Sciatic nerve (tissue), 2 donors: Measurements from ENCODE around the gene HOXB9. TPM values are rescaled to one million over a fixed set of nuclear protein-coding genes. Genes with fewer than 3 reads are reported as not detected.

Experiments
- ATAC-seq: fragments of 200-7000 bp; cut with Tn5 transposase; one replicate; pipeline ENCODE4 v1.9.1; 2020; ENCODE audit warnings: mild to moderate bottlenecking, moderate library complexity
- DNase-seq: peaks from one replicate; pipeline ENCODE4 v3.0.0-alpha.2; 2020; ENCODE audit warnings: low spot score
- intact Hi-C: fragments of 100-400 bp; cut with DNase I; formaldehyde crosslinking; loops from one replicate; pipeline ENCODE4 v1.14.2; 2022
- total RNA-seq: library from RNA; stranded (reverse); fragmentation: NEBNext Ultra II Directional; extraction: Animal tissue kit (Norgen Biotek cat#: 25700); gene quantifications from one replicate; pipeline ENCODE4 v1.2.1, GENCODE V29; 2021
- donor health status: DM: no; HTN: no; CAD: no.
- donor health status: DM: no; HTN: no; CAD: no.

The HOXB9 gene
- total RNA-seq, 1 donor from 2014 or later = 0.18 TPM

DNA sequence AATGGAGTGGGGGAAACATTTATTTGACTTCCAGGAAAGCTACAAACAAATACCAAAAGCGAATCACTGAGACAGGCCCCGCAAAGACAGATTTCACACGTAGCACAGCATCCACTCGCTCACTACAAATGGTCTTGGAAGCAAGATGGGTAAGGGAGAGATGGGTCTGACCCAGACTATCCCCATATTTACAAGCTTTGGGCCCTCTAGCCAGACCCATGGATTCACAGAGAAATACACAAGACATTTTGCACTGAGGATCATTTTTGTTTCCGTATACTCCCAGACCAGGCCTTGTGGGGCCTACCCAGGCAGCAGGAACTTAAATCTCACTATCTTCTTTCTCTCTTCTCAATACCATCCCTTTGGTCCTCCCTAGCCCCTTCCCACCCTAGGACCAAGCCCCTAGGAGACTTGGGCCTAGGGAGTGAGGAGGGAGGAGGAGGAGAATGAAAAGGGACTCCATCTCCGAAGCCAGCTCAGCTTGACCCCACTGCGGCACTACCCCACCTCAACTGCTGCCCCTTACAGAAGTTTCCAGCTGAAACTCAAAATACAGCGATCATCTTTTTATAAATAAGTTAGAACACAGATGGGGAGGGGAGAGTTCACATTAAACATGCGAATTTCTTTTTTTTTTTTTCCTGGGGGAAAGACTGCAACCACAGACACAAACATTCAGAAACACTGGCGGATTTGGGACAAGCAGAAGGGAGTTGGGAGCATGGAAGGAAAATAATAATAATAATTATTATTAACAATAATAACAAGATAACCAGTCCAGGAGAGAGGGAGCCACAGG lies 34.7 kb downstream of the HOXB9 start:
- no peak for ATAC-seq
- DNase-seq = no peak
- intact Hi-C loops = loop anchor here (5.0 kb wide), 1 partner anchor 99 kb away; no protein-coding TSS in a partner anchor

DNA sequence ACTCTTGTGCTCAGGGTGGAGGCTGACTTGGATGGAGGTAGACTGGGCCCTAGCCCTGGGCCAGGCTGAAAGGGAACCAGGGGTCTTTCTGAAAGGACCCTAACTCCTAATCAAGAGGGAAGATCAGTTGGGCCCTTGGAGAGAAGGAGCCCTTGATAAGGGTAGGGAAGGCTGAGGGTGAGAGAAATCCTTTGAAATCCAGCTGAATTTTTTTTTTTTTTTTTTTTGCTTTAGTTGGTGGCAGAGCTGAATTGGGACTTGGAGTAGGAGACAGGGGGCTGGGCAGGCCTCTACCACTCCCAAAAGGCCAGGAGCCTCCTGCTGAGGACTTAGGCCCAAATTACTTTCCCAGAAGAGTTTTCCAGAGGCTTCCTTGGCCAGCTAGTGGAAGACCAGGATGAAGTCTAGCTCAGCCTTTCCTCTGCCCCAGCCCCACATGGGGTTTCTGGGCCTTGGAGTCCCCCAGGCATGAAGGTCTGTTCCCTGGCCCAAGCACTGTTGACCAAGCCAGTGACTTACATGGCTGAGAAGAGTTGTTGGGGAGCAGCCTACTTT lies 35.5 kb downstream of the HOXB9 start:
- no peak for DNase-seq
- intact Hi-C loops = loop anchor here (5.0 kb wide), 1 partner anchor 98 kb away; no protein-coding TSS in a partner anchor
- no peak for ATAC-seq

DNA sequence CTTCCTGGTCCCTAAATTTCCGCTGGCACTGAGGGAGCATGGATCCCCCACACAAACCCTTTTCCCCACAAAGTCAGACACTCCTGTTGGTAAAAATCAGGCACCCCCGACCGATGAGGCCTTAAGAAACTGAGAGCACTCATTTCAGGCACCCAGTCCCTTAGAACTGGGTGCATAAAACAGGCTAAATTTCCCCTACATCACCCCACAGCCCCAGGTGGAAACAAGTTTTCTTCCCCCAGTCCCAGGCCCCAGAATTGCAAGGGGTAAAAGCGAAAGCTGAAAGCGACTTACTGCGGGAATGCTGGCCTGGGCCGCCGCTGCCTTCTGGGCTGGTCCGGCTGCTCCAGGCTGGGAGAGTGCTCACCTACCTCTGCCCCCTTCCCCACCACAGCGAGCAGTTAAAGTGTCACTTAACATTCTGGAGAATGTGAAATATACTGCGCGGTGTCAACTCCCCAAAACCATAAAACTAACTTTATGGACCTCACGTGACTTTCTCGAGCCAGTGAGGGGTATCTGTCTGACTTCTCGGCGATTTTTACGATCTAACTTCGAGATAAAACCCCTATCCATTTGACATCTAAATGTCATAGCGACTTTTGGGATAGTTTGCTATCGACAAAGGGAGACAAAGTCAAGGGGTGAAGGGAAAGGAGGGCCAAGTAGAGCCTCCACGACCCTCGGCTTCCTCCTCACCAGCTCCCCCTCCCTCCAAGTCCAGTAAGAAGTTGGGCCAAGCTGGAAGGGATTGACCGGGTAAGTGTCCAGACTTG lies 36.1 kb downstream of the HOXB9 start, which contains the start of gene HOXB3:
Gene HOXB3 (minus strand): TSS at position 411 of the 776 bp plus-strand sequence. CDS start 37,767 bp downstream, outside the sequence.
- intact Hi-C loops = loop anchor here (5.0 kb wide), 1 partner anchor 98 kb away; no protein-coding TSS in a partner anchor
- DNase-seq = no peak
- ATAC-seq = no peak

DNA sequence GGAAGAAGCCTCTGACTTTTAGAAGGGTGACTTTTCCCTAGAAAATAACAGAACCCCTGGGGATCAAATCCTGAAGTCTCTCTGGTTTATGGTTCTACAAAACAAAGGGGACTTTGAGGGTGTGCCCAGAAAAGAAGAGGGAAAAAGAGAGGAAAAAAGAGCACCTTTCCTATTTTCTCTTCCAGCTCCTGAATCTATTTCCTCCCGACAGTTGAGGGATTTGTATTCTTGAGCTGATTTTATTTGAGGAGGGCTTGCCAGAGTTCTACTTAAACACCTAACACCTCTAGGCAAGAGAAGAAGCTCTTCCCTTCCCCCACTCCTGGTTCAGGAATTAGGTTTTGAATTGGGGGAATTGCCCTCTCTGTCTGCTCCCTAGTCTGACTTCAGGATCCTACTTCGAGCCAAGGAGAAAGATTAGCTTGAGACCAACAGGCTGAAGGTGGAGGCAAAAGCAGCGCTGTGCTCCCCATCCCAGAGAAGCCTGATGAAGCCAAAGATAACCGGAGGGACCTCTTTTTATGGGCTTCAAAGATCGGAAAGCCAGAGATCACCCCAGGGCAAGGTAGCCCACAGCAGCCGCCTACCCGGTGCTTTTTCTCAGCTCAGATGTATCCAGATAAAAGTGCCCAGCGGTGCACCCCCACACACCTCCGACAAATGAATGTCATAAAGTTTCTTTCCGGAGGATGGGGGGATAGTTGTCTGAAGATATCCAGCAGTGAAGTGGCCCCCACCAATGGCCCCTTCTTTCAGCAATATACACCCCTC lies 36.9 kb downstream of the HOXB9 start:
- DNase-seq (no peak), ATAC-seq (no peak)
- intact Hi-C loops = no loop called here

DNA sequence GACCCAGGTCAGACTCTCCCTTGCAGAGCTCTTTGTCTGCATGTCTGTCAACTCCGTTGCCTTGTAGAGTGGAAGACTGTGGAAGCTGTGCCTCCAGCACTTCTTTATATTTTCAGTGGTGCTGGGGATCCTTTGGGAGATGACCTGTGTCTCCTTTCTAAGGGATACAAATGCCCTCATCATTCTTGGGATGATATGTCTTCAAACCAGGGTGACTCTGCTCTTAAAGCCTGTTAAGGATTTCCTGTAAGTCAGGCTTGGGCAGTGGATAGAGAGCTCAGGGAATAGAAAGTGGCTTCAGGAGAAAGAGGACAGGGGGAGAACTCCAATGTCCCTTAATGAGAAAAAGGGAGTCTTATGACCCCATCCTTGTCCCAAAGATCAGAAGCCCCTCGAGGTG lies 37.6 kb downstream of the HOXB9 start:
- DNase-seq (no peak), ATAC-seq (no peak)
- intact Hi-C loops = no loop called here

DNA sequence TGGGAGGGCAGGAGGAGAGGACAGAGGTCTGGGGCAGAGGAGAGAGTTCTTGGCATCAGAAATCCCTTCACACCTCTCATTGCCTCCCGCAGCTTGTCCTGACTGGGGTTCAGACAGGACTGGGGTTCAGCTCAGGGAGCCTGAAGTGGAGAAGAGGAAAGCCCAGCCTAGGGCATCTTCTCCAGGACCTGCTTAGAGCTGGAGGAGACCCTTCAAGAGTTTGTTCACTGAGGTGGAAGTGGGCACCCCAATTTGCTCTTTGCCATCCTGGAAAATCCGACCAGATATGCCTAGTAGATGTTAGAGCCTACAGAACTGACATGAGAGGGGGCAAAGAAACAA lies 38.1 kb downstream of the HOXB9 start:
- ATAC-seq (no peak), DNase-seq (no peak)
- intact Hi-C loops = no loop called here

DNA sequence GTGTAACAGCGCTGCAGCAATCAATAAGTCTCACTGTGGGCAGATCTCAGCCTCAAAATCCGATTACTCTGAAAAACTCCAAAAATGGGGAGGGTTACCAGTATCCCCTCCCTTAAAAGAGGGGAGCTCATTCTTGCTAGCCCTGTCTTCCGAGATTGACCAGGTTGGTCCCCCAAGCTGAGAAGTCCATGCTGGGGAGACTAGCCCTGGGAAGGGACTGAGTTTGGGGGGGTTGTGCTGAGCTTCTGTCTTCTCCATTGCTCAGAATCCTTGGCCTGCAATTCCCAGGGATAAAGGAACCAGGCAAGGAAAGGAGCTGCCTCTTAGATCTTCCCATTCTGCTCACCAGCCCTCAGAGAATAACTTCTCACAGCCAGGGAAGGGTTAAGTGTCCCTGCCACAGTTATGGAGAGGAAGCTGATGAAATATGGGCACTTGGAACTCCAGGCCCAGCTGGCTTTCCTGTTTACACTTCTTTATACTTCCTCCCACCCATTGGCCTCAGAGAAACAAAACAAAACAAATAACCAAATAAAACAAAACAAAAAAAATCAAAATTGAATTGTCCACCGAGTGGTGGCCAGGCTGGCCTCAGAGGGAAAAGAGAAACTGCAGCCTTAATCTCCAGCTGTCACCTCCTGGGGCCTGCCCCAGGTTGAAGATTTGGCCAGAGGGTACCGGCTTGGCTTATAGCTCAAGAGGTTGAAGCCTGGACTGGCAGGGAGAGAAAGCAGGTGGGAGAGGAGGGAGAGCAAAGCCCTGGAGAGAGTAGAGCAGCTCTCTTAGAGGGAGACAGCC lies 38.7 kb downstream of the HOXB9 start:
- intact Hi-C loops = no loop called here
- ATAC-seq (no peak), DNase-seq (no peak)

DNA sequence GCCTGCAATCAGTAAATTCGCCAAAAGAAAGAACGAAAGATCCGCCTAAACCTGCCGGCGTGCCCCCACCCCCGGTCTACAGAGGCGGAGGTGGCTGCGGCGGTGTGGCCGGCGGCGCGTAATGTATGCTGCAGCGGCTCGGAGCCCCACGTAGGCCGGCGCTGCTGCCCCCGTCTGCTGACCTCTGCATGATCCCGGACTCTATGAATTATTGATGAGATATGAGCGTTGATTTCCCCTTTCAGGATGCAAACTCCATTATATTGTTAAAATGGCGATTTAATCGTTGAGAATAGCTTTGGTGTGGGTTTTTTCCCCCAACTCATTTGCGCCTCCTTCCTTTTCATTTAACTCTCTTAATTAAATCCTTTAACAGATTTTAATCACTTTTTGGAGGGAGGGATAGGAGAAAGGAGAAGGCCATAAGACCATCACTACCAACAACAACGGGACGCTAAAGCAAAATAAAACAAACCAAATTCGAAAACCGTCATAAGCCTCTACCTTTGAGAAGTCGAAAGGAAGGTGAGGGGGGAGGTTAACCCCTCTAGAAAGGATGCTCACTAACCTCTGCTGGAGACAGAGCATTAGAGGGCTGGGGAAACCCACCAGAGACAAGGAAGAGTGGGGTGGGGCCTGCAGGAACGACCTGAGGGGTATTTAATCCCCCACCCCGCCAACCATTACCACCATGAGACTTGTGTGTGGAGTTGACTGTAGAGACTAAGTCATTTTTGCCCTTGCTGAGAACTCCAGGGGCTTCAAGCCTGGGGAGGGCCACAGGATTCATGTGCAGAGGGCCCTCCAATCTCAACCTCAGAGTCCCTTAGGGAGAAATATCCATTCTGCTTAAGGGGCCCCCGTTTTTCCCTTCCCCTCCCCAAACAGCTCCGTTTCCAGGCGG lies 39.6 kb downstream of the HOXB9 start:
- ATAC-seq (no peak), DNase-seq (no peak)
- intact Hi-C loops = no loop called here

DNA sequence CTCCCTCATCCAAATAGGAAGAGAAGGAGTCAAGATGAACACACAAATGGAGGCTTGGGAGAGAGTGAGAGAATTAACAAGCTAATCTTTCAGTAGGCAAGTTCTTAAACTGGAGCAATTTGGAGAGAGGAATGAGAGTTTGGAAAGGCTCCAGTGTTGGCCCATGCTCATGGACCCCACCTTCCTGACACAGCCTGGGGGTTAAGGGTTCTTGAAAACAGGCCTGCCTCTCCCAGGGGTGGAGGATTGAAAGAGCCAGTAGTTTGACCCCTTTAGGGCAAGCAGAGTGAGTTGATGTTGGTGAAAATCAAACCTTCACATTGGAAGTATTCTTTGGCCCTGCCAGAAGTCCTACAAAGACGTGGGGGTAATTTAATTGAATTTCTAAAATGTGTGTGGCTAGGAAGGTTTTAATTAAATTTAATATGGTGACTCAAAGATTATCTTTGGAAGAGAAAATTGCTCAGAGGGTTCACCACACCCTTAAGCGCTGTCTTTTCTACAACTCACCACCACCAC lies 41.9 kb downstream of the HOXB9 start:
- DNase-seq (no peak), ATAC-seq (no peak)
- intact Hi-C loops = no loop called here

DNA sequence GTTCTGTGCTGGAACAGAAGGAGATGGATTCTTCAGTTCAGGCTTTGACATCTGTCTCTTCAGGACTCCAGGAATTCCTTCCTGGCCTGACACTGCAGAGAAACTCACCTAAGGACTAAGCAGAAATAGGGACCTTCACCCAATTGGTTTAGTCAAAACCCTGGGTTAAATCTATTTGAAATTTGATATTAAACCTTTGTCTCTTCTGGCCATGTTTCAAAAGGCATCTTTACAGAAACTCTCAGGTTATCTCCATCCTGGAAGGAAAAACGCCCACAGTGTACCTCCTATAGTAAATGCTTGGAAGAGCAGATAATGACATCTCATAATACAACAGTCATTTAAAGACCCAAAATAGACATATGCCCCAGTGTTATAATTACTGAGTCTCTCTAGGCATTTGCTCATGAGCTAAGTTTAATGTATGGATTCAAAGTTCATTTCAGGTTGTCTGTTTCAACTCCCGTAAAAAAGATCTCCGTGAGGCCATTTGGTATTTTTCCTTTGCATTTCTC lies 42.4 kb downstream of the HOXB9 start:
- ATAC-seq = no peak
- no peak for DNase-seq
- intact Hi-C loops = no loop called here

DNA sequence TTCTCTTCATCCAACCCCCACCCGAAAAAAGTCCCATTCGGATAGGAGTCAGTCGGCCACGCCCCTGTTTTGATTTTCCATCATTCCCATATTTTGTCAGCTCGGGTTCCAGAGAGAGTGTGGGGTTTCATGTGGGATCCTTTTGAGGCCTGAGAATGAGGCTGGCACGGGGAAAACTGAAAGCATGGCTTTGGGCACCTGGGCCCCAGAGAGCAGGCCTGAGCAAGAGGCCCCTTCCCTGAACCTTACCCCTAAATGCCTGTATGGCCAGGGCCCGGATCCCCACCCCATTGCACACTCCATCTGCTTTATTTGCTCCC lies 43.4 kb downstream of the HOXB9 start:
- intact Hi-C loops = no loop called here
- no peak for ATAC-seq

DNA sequence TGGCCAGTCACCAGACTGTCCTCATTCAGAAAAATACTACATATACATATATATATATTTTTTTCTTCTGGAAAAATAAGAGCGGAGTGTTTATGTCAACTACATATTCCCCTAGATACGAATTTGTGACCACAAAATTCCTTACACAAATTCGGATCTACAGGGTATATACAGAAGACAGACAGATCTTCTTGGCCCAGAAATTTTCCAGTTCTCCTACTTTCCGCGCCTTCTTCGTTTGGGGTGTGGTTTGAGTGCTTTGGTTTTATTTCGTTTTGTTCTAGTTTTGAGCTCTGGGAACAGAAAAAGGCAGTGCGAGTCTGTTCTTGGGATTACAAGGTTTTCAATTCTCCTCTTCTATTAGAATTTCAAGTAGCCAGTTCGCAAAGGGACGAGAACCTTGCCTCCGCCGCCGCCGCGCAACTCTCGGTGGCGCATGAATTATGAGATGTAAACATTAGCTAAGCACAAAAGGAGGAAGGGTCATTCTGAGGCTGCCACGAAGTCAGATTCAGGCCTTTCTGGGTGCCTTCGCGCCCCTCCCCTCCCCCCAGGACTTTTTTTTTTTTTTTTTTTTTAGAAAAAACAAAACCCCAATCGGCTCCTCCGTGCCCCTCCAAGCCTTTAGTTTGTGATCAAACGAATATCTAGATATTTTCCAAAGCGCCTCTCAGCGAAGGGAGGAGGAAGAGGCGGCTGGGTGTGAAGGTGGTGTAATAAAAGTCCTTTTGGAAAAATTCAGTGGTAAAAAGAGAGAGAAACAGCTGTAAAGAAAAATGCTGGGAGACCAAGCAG lies 46.2 kb downstream of the HOXB9 start:
- DNase-seq = no peak
- ATAC-seq = no peak
- intact Hi-C loops = no loop called here

More for the DNA sequence above, 43.4 kb downstream of the HOXB9 start:
- no peak for DNase-seq

DNA sequence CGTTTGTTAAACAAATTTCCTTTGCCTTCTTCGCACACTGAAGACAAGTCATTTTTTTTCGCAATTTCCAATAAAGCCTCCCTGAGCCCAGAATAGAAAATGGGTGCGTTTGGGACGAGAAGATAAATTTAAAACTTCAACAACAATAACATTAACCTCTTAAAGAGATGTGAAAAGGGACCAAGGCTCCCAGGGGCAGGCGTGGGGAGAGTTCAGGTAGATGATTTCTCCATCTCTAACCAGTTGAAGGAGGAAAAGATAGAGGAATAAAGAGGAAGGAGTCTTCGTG lies 46.7 kb downstream of the HOXB9 start:
- ATAC-seq (no peak), DNase-seq (no peak)
- intact Hi-C loops = no loop called here

DNA sequence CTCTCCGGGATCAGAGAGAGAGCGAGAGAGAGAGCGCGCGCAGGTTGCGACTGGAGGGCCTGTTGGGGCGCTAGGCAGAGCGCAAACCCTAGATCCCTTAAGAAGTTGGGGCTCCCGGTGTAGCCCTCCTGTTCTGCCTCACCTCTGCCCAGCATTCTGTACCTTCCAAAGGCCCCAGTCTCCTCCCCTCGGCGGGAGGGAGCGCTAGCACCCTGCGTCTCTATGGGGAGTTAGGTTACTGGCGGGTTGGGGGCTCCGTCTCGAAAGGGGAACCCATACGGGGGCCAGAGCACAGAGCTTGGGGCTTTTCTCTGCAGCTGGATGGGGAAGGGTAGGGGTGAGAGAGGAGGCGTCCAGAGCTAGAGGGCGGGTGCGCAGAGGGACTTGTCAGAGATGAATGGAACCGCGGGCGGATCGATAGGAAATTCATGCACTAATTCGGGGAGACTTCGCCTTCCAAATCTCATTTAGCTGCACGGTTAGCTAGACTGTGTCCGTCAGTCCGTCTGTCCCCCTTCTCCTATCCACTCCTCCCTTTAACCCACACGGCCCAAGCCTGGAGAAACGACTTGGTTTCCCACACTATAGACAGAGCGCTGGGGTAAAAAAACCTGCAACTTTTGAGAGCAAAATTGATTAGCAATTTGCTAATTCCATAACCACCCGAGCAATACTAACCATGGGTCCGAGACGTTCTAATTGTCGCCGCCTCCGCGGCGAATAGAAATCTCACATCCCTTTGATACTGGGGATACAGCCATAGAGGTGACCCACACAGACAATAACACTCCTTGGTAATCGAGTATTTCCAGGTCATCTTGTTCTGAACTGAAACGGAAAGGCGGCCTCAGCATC lies 47.3 kb downstream of the HOXB9 start:
- peak; percentile 45 for ATAC-seq
- no peak for DNase-seq
- intact Hi-C loops = no loop called here

DNA sequence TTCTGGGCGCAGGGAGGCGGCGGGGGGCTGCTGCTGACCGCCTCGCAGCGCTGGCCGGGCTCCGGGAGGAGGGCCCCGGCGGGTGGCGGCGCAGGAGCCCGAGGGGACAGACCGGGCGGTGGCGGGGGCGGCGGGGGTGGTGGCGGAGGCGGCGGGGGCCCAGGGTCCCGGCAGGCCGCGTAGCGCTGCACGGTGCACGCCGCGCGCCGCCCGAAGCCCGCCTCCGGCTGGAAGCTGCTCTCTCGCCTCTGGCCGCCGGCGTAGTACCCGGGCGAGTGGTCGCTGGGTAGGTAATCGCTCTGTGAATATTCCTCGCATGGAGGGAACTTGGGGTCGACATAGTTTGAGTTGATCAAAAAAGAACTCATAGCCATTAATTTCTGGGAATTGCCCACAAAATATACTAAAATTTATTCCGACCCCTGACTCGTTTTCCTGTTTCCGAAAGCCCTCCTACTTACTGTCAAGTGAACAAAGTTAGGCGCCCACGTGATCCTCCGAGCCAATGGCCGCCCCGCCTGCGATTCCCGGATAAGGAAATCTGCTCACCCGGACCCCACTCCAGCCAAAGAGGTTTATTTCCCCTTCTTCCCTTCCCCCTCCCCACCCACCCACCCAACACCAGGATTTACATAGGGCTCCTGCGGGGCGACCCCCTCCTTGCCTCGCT lies 48.1 kb downstream of the HOXB9 start, which contains the start of gene HOXB4:
Gene HOXB4 (minus strand): TSS at position 405 of the 670 bp plus-strand sequence. CDS start 31 bp downstream, at position 374.
- DNase-seq = peak; percentile 90
- intact Hi-C loops = loop anchor here (2.0 kb wide), 1 partner anchor 23 kb away; no protein-coding TSS in a partner anchor
- peak; percentile 75 for ATAC-seq
